GM21786 (cell line): Measurements from ENCODE around the gene KLHL26.

Experiments
- ATAC-seq: cut with Tn5 transposase; IDR thresholded peaks from one replicate; pipeline ENCODE4 v1.9.1; 2021; ENCODE audit not compliant: unreplicated experiment

Gene KLHL26

GRCh38 chr19:18683109-18683957, 46.5 kb downstream of the KLHL26 start, which contains the start of gene CRTC1:
Gene CRTC1, plus strand, starts transcription at chr19:18683680. Its CDS starts 23 bp downstream, at chr19:18683703.
- no peak for ATAC-seq

- ATAC-seq = no peak
These were observed 47.3 kb downstream of the KLHL26 start for GRCh38 chr19:18683958-18684641.

- no peak for ATAC-seq
These were observed 47.8 kb downstream of the KLHL26 start for GRCh38 chr19:18684642-18684993.

- no peak for ATAC-seq
These were observed 48.9 kb downstream of the KLHL26 start for GRCh38 chr19:18685597-18686190.

- no peak for ATAC-seq
These were observed 51.1 kb downstream of the KLHL26 start for GRCh38 chr19:18687740-18688465.

GRCh38 chr19:18696023-18696422, 59.2 kb downstream of the KLHL26 start:
- ATAC-seq = no peak

GRCh38 chr19:18697680-18698079, 60.9 kb downstream of the KLHL26 start:
- no peak for ATAC-seq

GRCh38 chr19:18698321-18699167, 61.7 kb downstream of the KLHL26 start:
- ATAC-seq = no peak

GRCh38 chr19:18699403-18700054, 62.7 kb downstream of the KLHL26 start:
- no peak for ATAC-seq

GRCh38 chr19:18700501-18701249, 63.8 kb downstream of the KLHL26 start:
- peak; percentile 58 for ATAC-seq

GRCh38 chr19:18701250-18701608, 64.4 kb downstream of the KLHL26 start:
- ATAC-seq = peak; percentile 17

GRCh38 chr19:18704054-18704453, 67.2 kb downstream of the KLHL26 start:
- ATAC-seq = no peak

GRCh38 chr19:18704971-18705370, 68.1 kb downstream of the KLHL26 start:
- ATAC-seq = no peak

GRCh38 chr19:18708452-18709231, 71.8 kb downstream of the KLHL26 start:
- no peak for ATAC-seq

- no peak for ATAC-seq
These were observed 72.7 kb downstream of the KLHL26 start for GRCh38 chr19:18709546-18709945.

- ATAC-seq = no peak
These were observed 73.4 kb downstream of the KLHL26 start for GRCh38 chr19:18710186-18710585.

- ATAC-seq = no peak
These were observed 74.3 kb downstream of the KLHL26 start for GRCh38 chr19:18710996-18711751.

GRCh38 chr19:18711893-18712292, 75.1 kb downstream of the KLHL26 start:
- ATAC-seq = no peak
